Left renal cortex interstitium (tissue), 4 donors: ENCODE measurements around the gene HOXB7. TPM values are rescaled to one million over a fixed set of nuclear protein-coding genes. Genes with fewer than 3 reads are reported as not detected.

Experiments
- DNase-seq, 4 donors: peaks; one replicate each; pipeline ENCODE4 v3.0.0-alpha.2; 2013; ENCODE audit warnings: low read depth in 4 of 4, low spot score in 2 of 4, missing footprints in 1 of 4
- polyA plus RNA-seq, 4 donors: library from polyadenylated mRNA; unstranded; fragments of 120-200 nt; gene quantifications; one replicate each; pipeline ENCODE4 v1.2.1, GENCODE V29; 2013; ENCODE audit not compliant: insufficient read length in 4 of 4

Gene HOXB7
- polyA plus RNA-seq, 4 donors, result 45.7 to 64.9 (median 51.8) TPM

DNA sequence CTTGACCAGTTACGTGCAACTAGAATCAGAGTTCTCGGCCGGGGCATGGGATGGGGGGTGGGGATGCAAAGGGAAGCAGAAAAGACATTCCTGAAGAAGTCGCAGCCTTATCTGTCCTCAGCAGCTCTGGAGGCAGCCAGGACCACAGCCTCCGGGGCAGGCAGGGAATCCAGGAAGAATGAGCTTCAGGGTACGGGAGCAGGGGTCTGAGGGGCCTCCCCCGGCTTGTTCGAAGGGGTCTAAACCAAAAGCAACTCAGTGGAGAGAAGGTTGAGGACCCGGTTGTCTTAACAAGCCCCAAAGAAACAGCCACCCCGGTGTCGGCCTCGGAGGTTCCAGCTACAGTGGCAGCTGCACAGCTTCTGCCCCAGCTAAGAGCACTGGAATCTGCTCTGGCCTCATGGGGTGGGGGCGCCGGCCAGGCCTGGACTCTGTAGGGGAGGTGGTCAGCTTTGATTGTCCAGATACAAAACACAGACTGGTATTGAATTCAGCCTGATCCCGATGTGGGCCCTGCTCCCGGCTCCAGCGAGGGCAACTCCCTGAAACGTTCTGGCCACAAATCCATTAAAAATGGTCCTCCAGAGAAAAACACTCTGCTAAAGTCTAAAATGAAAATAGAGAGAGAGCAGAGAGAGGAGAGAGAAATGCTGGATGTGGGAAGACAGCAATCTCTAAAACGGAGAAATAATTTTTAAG lies 40.3 kb downstream of the HOXB7 start:
- DNase-seq, result no peak

GRCh38 chr17:48569674-48570324 lies 41.0 kb downstream of the HOXB7 start:
- DNase-seq, result no peak

DNA sequence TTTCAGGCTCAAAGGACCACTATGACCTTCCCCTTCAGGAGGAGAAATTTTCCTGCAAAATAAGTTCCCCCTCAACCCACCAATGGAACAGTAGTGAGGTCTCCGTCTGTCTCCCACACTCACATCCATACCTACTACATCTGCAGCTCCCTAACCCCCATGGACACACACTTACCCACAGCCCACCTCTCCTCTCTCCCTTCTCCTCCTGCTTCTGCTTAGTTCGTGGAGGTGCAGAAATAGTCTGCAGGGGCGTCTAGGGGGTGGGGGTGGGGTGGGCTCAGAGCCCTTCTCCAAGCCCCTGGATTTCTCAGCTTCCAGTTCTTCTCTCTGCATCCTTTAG lies 41.6 kb downstream of the HOXB7 start:
- DNase-seq, result no peak

- DNase-seq, result no peak
These were observed 42.1 kb downstream of the HOXB7 start for GRCh38 chr17:48568499-48569239.

DNA sequence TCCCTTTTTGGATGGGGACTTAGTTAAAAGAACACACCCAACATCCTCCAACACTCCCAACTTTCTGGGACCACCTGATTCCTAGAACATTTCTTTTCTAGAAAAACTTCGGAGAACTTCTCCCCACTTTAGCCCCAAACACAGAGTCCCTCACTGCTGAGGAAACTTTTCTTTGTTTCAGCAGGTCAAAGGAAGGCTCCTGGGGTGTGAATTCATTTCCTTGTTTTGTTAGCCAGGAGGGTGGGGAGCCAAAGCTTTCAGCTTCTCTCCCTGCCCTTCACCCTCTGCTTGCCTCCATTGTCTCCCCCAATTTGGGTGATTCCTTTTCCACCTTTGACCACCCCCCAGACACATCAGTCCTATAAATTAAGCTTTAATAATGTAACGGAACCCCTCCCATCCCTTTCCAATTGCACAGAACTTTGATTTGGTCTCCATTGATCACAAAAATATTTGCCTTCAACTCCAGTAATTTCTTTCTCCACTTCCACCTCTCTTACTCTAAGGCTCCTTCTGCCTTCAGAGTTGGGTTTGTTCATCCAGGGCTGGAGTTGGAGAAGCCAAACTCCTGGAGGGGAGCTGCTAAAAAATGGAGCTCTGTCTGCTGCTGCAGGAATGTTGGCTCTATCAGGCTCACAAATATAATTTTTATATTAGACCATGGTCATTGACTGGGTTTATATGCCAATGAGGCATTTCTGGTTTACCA lies 43.0 kb downstream of the HOXB7 start:
- no peak for DNase-seq

- DNase-seq, result no peak
These were observed 43.6 kb downstream of the HOXB7 start for GRCh38 chr17:48567209-48567608.

GRCh38 chr17:48566717-48567116 lies 44.1 kb downstream of the HOXB7 start:
- no peak for DNase-seq

GRCh38 chr17:48565925-48566710 lies 44.7 kb downstream of the HOXB7 start:
- DNase-seq, result no peak

DNA sequence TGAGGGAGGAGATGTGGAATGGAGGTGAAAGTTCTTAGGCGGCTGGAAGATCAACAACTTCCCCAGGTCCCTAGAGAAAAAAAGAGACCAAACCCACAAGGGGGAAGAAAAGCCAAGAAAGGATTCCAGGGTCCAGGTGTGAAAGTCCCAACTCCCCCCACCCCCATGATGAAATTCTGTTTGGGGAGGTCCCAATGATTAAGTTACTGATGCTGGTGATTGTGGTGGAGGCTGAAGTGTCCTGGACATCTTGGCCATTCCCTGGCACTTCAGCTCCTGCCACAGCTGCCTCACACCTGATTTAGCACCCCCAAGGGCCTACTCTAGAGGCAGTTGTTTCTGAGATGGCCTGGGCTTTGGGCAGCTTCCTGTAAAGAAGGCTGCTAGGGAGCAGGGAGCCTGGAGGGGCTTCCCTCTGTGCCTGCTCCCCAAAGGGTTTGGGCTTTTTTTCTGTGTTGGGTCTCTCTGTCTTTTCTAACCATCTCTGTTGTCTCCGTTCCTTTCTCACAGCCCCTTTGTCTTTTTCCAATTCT lies 45.7 kb downstream of the HOXB7 start:
- DNase-seq, result no peak

- DNase-seq, result no peak
These were observed 46.4 kb downstream of the HOXB7 start for GRCh38 chr17:48564188-48565021.

- no peak for DNase-seq
These were observed 47.0 kb downstream of the HOXB7 start for GRCh38 chr17:48563867-48564187.

DNA sequence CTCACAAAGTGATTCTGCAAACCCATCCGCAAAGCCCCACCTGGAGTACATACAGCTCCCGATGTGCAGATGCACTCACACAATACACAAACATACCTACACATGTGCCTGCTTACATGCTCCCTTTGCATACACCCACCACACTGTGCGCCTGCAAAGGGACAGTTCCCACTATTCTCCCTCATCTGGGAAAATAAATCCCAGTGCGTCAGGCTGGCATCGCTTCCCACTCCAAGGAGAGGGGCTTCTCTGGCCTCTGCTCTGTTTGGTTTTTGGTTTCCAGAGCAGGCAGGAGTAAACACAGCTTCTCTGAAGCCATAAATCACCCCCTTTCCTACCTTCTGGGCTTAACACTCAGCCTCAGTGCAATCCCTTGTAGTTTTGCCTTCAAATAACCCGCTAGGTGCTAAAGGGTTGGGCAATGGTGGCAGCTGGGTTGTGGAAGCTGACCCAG lies 47.4 kb downstream of the HOXB7 start:
- DNase-seq, result no peak

- no peak for DNase-seq
These were observed 47.9 kb downstream of the HOXB7 start for GRCh38 chr17:48562934-48563333.

- DNase-seq, result no peak
These were observed 48.7 kb downstream of the HOXB7 start for GRCh38 chr17:48561884-48562810.

- no peak for DNase-seq
These were observed 50.7 kb downstream of the HOXB7 start for GRCh38 chr17:48559840-48560817.

DNA sequence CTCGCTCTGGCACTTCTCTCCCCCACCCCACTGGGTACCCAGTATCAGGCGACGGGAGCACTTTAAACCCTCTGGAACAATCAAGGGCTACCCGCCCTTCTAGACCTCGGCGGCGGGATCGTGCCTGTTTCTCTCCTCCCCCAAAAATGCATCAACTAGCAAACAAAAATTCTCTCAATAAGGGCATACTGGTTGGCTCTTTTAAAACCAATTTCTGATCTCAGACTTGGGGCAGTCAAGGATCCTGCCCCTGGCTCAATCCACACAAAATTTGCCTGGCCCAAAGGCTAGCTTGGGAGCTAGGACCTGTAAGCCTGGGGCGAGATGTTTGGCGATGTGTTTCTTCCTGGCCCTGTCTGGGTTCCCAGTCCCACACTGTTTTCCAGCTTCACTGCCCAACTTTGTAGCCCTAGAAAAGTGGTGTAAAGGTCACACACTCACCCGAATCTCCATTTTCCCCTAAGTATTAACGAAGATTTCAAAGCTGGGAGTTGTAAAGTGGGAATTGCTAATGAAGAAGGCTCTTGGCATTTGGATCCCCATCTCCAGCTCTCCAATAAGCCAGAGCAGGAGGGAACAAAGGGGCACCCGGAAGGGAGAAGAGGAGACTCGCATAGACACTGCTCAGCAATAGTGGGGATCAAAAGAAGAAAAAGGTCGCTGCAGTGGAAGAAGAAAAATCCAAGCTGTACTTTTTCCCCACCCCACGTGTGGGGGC lies 51.5 kb downstream of the HOXB7 start:
- no peak for DNase-seq

DNA sequence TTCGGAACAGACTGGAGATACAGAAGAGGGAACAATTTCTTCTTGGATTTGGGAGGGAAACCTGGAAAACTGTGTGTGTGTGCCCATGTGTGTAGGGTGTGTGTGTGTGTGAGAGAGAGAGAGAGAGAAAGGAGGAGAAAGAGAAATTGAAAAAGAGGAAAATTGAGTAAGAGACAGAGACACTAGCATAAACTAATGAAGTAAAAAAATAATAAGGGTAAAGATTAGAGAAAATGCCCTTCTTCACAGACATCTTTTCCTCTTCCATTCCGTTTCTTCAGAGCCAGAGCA lies 52.0 kb downstream of the HOXB7 start:
- DNase-seq, result no peak
